PC-9 (cell line): ENCODE data around the gene SBF2.

ENCODE experiments used
- EZH2 ChIP-seq: fragments of 200-600 bp; sonication (generic); IDR thresholded peaks from 2 replicates; pipeline ENCODE4 v1.8.0; 2017; ENCODE audit warnings: antibody characterized with exemption, low read depth
- TF ChIP-seq, protein P1 (sequence below): fragments of 200-600 bp; sonication (generic); conservative IDR thresholded peaks from 2 replicates; pipeline ENCODE4 v1.6.1; 2017; ENCODE audit warnings: mixed run types, antibody characterized with exemption, mild to moderate bottlenecking, moderate library complexity

DNA sequence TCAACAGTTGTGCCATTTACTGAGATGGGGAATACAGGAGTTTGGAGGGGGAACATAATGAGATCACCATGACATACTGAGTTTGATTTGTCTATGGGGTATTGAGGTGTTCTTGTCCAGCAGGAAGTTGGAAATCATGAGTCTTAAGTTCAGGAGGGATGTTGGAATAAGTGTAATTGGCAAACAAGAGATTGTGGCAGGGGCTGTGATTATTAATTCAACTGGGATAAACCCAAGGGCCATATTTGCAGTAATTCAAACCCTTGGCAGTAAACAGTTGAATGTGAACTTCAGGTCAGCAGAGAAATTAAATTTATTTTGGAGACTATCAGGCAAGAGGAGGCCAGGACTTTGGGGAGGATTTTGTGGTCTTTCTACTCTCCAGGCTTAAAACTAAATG, 44.3 kb upstream of the SBF2 start:
- TF ChIP-seq, protein P1, sequence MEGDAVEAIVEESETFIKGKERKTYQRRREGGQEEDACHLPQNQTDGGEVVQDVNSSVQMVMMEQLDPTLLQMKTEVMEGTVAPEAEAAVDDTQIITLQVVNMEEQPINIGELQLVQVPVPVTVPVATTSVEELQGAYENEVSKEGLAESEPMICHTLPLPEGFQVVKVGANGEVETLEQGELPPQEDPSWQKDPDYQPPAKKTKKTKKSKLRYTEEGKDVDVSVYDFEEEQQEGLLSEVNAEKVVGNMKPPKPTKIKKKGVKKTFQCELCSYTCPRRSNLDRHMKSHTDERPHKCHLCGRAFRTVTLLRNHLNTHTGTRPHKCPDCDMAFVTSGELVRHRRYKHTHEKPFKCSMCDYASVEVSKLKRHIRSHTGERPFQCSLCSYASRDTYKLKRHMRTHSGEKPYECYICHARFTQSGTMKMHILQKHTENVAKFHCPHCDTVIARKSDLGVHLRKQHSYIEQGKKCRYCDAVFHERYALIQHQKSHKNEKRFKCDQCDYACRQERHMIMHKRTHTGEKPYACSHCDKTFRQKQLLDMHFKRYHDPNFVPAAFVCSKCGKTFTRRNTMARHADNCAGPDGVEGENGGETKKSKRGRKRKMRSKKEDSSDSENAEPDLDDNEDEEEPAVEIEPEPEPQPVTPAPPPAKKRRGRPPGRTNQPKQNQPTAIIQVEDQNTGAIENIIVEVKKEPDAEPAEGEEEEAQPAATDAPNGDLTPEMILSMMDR = no peak
- TF ChIP-seq EZH2 = no peak
